Measurements from ENCODE around the gene CCDC6.
A peak's percentile ranks its signal among the peaks of the same experiment; 100 is the strongest.

Gene CCDC6

GRCh38 chr10:59820471-59820870 lies 85.9 kb downstream of the CCDC6 start:
- no peaks in the 10 kb centered on the region for H3K36me3 ChIP-seq (replicated peaks)
- no peaks in the 10 kb centered on the region for H3K9me3 ChIP-seq
- in situ Hi-C loops (cut with MboI; ENCODE audit: low sequenced_read_pairs), result loop anchor here (25.0 kb wide), 2 partner anchors 583 to 858 kb away; no protein-coding TSS in a partner anchor
- H3K27me3 ChIP-seq (ENCODE audit: low read depth), result no peaks in the 10 kb centered on the region
- peaks cover 2% of the 10 kb centered on the region for H3K4me1 ChIP-seq
- no peak overlapping the region for H3K4me3 ChIP-seq
- DNase-seq (ENCODE audit: low spot score in 2 of 2), result no peak

GRCh38 chr10:59819683-59820082 lies 86.7 kb downstream of the CCDC6 start:
- Histone ChIP-seq H3K4me1 (peaks cover under 1% of the 10 kb centered on the region; the same call in 1 of the 2 replicates), H3K9me3 (no peaks in the 10 kb centered on the region), H3K27me3 (ENCODE audit: low read depth) (no peaks in the 10 kb centered on the region), H3K4me3 (no peak overlapping the region), H3K36me3 (replicated peaks) (no peaks in the 10 kb centered on the region)
- in situ Hi-C loops (cut with MboI; ENCODE audit: low sequenced_read_pairs), result loop anchor here (25.0 kb wide), 2 partner anchors 582 to 857 kb away; no protein-coding TSS in a partner anchor
- no peak for DNase-seq (ENCODE audit: low spot score in 2 of 2)

GRCh38 chr10:59819265-59819664 lies 87.1 kb downstream of the CCDC6 start:
- Histone ChIP-seq H3K4me3 (no peak overlapping the region), H3K9me3 (no peaks in the 10 kb centered on the region), H3K4me1 (peaks cover 4% of the 10 kb centered on the region; the same call in 1 of the 2 replicates), H3K36me3 (replicated peaks) (no peaks in the 10 kb centered on the region), H3K27me3 (ENCODE audit: low read depth) (no peaks in the 10 kb centered on the region)
- in situ Hi-C loops (cut with MboI; ENCODE audit: low sequenced_read_pairs), result loop anchor here (25.0 kb wide), 2 partner anchors 582 to 857 kb away; no protein-coding TSS in a partner anchor
- no peak for DNase-seq (ENCODE audit: low spot score in 2 of 2)

GRCh38 chr10:59817773-59818172 lies 88.6 kb downstream of the CCDC6 start:
- in situ Hi-C loops (cut with MboI; ENCODE audit: low sequenced_read_pairs), result loop anchor here (25.0 kb wide), 2 partner anchors 580 to 855 kb away; no protein-coding TSS in a partner anchor
- Histone ChIP-seq H3K4me1 (peaks cover 9% of the 10 kb centered on the region), H3K9me3 (no peaks in the 10 kb centered on the region), H3K36me3 (replicated peaks) (peaks cover 3% of the 10 kb centered on the region), H3K4me3 (no peak overlapping the region), H3K27me3 (ENCODE audit: low read depth) (no peaks in the 10 kb centered on the region)
- DNase-seq (ENCODE audit: low spot score in 2 of 2), result no peak

GRCh38 chr10:59814878-59815277 lies 91.5 kb downstream of the CCDC6 start:
- no peak for DNase-seq (ENCODE audit: low spot score in 2 of 2)
- Histone ChIP-seq H3K36me3 (replicated peaks) (peaks cover 29% of the 10 kb centered on the region), H3K27me3 (ENCODE audit: low read depth) (no peaks in the 10 kb centered on the region), H3K4me1 (peaks cover 9% of the 10 kb centered on the region), H3K9me3 (no peaks in the 10 kb centered on the region), H3K4me3 (no peak overlapping the region)
- in situ Hi-C loops (cut with MboI; ENCODE audit: low sequenced_read_pairs), result loop anchor here (25.0 kb wide), 2 partner anchors 578 to 853 kb away; no protein-coding TSS in a partner anchor

GRCh38 chr10:59812519-59813122 lies 93.7 kb downstream of the CCDC6 start:
- H3K4me3 ChIP-seq, result no peak overlapping the region
- no peak for DNase-seq (ENCODE audit: low spot score in 2 of 2)
- in situ Hi-C loops (cut with MboI; ENCODE audit: low sequenced_read_pairs), result loop anchor here (25.0 kb wide), 2 partner anchors 575 to 850 kb away; no protein-coding TSS in a partner anchor
- H3K36me3 ChIP-seq (replicated peaks), result peaks cover 41% of the 10 kb centered on the region
- H3K4me1 ChIP-seq, result peaks cover 9% of the 10 kb centered on the region
- no peaks in the 10 kb centered on the region for H3K27me3 ChIP-seq (ENCODE audit: low read depth)
- H3K9me3 ChIP-seq, result no peaks in the 10 kb centered on the region

GRCh38 chr10:59809644-59809974 lies 96.7 kb downstream of the CCDC6 start:
- Histone ChIP-seq H3K9me3 (no peaks in the 10 kb centered on the region), H3K4me3 (no peak overlapping the region), H3K36me3 (replicated peaks) (peaks cover 64% of the 10 kb centered on the region), H3K4me1 (peaks cover 8% of the 10 kb centered on the region), H3K27me3 (ENCODE audit: low read depth) (no peaks in the 10 kb centered on the region)
- DNase-seq (ENCODE audit: low spot score in 2 of 2), result no peak
- in situ Hi-C loops (cut with MboI; ENCODE audit: low sequenced_read_pairs), result loop anchor here (5.0 to 25.0 kb wide), 3 partner anchors 187 to 847 kb away; no protein-coding TSS in a partner anchor

- in situ Hi-C loops (cut with MboI; ENCODE audit: low sequenced_read_pairs), result loop anchor here (5.0 to 25.0 kb wide), 3 partner anchors 187 to 847 kb away; no protein-coding TSS in a partner anchor
- Histone ChIP-seq H3K4me1 (peaks cover 4% of the 10 kb centered on the region), H3K27me3 (ENCODE audit: low read depth) (no peaks in the 10 kb centered on the region), H3K36me3 (replicated peaks) (peaks cover 68% of the 10 kb centered on the region), H3K4me3 (no peak overlapping the region), H3K9me3 (no peaks in the 10 kb centered on the region)
- DNase-seq (ENCODE audit: low spot score in 2 of 2), result peak; percentile 59 to 88
These were observed 97.3 kb downstream of the CCDC6 start for GRCh38 chr10:59808896-59809643.

- no peaks in the 10 kb centered on the region for H3K9me3 ChIP-seq
- in situ Hi-C loops (cut with MboI; ENCODE audit: low sequenced_read_pairs), result loop anchor here (5.0 to 25.0 kb wide), 3 partner anchors 186 to 846 kb away; no protein-coding TSS in a partner anchor
- peaks cover 74% of the 10 kb centered on the region for H3K36me3 ChIP-seq (replicated peaks)
- no peak for DNase-seq (ENCODE audit: low spot score in 2 of 2)
- H3K27me3 ChIP-seq (ENCODE audit: low read depth), result no peaks in the 10 kb centered on the region
- H3K4me1 ChIP-seq, result peaks cover 3% of the 10 kb centered on the region
- no peak overlapping the region for H3K4me3 ChIP-seq
These were observed 98.4 kb downstream of the CCDC6 start for GRCh38 chr10:59807629-59808620.

GRCh38 chr10:59805014-59805413 lies 101.3 kb downstream of the CCDC6 start:
- DNase-seq (ENCODE audit: low spot score in 2 of 2), result peak; percentile 19 to 53
- no peak overlapping the region for H3K4me3 ChIP-seq
- no peaks in the 10 kb centered on the region for H3K9me3 ChIP-seq
- no peaks in the 10 kb centered on the region for H3K27me3 ChIP-seq (ENCODE audit: low read depth)
- H3K4me1 ChIP-seq, result peaks cover 9% of the 10 kb centered on the region
- H3K36me3 ChIP-seq (replicated peaks), result peaks cover 50% of the 10 kb centered on the region
- in situ Hi-C loops (cut with MboI; ENCODE audit: low sequenced_read_pairs), result loop anchor here (5.0 to 25.0 kb wide), 3 partner anchors 183 to 843 kb away; no protein-coding TSS in a partner anchor

GRCh38 chr10:59804220-59804619 lies 102.1 kb downstream of the CCDC6 start:
- no peaks in the 10 kb centered on the region for H3K27me3 ChIP-seq (ENCODE audit: low read depth)
- in situ Hi-C loops (cut with MboI; ENCODE audit: low sequenced_read_pairs), result loop anchor here (25.0 kb wide), 2 partner anchors 567 to 842 kb away; no protein-coding TSS in a partner anchor

GRCh38 chr10:59803714-59804113 lies 102.6 kb downstream of the CCDC6 start:
- in situ Hi-C loops (cut with MboI; ENCODE audit: low sequenced_read_pairs), result loop anchor here (25.0 kb wide), 2 partner anchors 566 to 841 kb away; no protein-coding TSS in a partner anchor
- Histone ChIP-seq H3K9me3 (no peaks in the 10 kb centered on the region), H3K27me3 (ENCODE audit: low read depth) (no peaks in the 10 kb centered on the region), H3K4me1 (peaks cover 9% of the 10 kb centered on the region), H3K4me3 (no peak overlapping the region), H3K36me3 (replicated peaks) (peaks cover 50% of the 10 kb centered on the region)
- DNase-seq (ENCODE audit: low spot score in 2 of 2), result no peak

More at GRCh38 chr10:59804220-59804619, 102.1 kb downstream of the CCDC6 start:
- Histone ChIP-seq H3K9me3 (no peaks in the 10 kb centered on the region), H3K36me3 (replicated peaks) (peaks cover 49% of the 10 kb centered on the region), H3K4me3 (no peak overlapping the region), H3K4me1 (peaks cover 9% of the 10 kb centered on the region)
- no peak for DNase-seq (ENCODE audit: low spot score in 2 of 2)

- Histone ChIP-seq H3K4me1 (peaks cover 9% of the 10 kb centered on the region), H3K36me3 (replicated peaks) (peaks cover 41% of the 10 kb centered on the region), H3K9me3 (no peaks in the 10 kb centered on the region), H3K4me3 (no peak overlapping the region), H3K27me3 (ENCODE audit: low read depth) (no peaks in the 10 kb centered on the region)
- in situ Hi-C loops (cut with MboI; ENCODE audit: low sequenced_read_pairs), result loop anchor here (25.0 kb wide), 2 partner anchors 564 to 839 kb away; no protein-coding TSS in a partner anchor
- no peak for DNase-seq (ENCODE audit: low spot score in 2 of 2)
These were observed 105.2 kb downstream of the CCDC6 start for GRCh38 chr10:59801171-59801570.
